GM12878 (cell line): Measurements from ENCODE around the gene BEGAIN.

Experiments used
- BRCA1 ChIP-seq: IDR thresholded peaks from 2 replicates; pipeline ENCODE4 v1.6.1; 2011; ENCODE audit warnings: low read depth, low read length, improper control_type of control experiment
- EP300 ChIP-seq, 2 experiments: fragments of 150-350 bp in 1 of 2; IDR thresholded peaks; 2 replicates each; pipeline ENCODE4 v1.6.1; 2011 to 2012; ENCODE audit warnings: low read depth in 2 of 2, low read length in 2 of 2, borderline replicate concordance in 1 of 2, improper control_type of control experiment in 1 of 2, inconsistent platforms in 1 of 2; ENCODE audit not compliant: control insufficient read depth in 1 of 2
- NBN ChIP-seq: fragments of 450-650 bp; IDR thresholded peaks from 2 replicates; pipeline ENCODE4 v1.6.1; 2016
- NR2C1 ChIP-seq: fragments of 450-650 bp; IDR thresholded peaks from 2 replicates; pipeline ENCODE4 v1.6.1; 2017; ENCODE audit warnings: antibody characterized with exemption, mild to moderate bottlenecking, moderate library complexity
- PAX5 ChIP-seq: IDR thresholded peaks from 2 replicates; pipeline ENCODE4 v1.6.1; 2011; ENCODE audit warnings: low read depth, low read length, borderline replicate concordance
- SREBF2 ChIP-seq: IDR thresholded peaks from 2 replicates; pipeline ENCODE4 v1.6.1; 2012; ENCODE audit warnings: mild to moderate bottlenecking, low read length
- TCF7 ChIP-seq: IDR thresholded peaks from 2 replicates; pipeline ENCODE4 v1.6.1; 2014; ENCODE audit warnings: antibody characterized with exemption, borderline replicate concordance
- ZNF384 ChIP-seq: IDR thresholded peaks from 2 replicates; pipeline ENCODE4 v1.6.1; 2012; ENCODE audit warnings: low read depth, mild to moderate bottlenecking, low read length, improper control_type of control experiment, borderline replicate concordance
- ZZZ3 ChIP-seq: IDR thresholded peaks from 2 replicates; pipeline ENCODE4 v1.6.1; 2011; ENCODE audit warnings: low read depth; ENCODE audit not compliant: control insufficient read depth, insufficient read length
- TF ChIP-seq, protein P1 (sequence below), 3 experiments: IDR thresholded peaks in 2 of 3; conservative IDR thresholded peaks in 1 of 3; 2 replicates each; pipeline ENCODE4 v1.5.1; 2011; ENCODE audit warnings: low read depth in 3 of 3, low read length in 3 of 3, mild to moderate bottlenecking in 3 of 3, control low read depth in 2 of 3, moderate library complexity in 2 of 3, inconsistent platforms in 1 of 3, mixed read lengths in 1 of 3; ENCODE audit not compliant: control insufficient read depth in 2 of 3, insufficient read depth in 1 of 3; ENCODE audit errors: extremely low read depth in 1 of 3
- TF ChIP-seq, protein P2 (sequence below): IDR thresholded peaks from 2 replicates; pipeline ENCODE4 v1.6.1; 2011; ENCODE audit warnings: borderline replicate concordance, low read depth, mild to moderate bottlenecking, moderate library complexity, low read length; ENCODE audit not compliant: insufficient read depth, poor library complexity, severe bottlenecking
- TF ChIP-seq, protein P3 (sequence below): IDR thresholded peaks from 2 replicates; pipeline ENCODE4 v1.6.1; 2011; ENCODE audit warnings: borderline replicate concordance, low read depth, mild to moderate bottlenecking, moderate library complexity, mixed read lengths, low read length; ENCODE audit not compliant: insufficient read depth; ENCODE audit errors: extremely low read length

DNA sequence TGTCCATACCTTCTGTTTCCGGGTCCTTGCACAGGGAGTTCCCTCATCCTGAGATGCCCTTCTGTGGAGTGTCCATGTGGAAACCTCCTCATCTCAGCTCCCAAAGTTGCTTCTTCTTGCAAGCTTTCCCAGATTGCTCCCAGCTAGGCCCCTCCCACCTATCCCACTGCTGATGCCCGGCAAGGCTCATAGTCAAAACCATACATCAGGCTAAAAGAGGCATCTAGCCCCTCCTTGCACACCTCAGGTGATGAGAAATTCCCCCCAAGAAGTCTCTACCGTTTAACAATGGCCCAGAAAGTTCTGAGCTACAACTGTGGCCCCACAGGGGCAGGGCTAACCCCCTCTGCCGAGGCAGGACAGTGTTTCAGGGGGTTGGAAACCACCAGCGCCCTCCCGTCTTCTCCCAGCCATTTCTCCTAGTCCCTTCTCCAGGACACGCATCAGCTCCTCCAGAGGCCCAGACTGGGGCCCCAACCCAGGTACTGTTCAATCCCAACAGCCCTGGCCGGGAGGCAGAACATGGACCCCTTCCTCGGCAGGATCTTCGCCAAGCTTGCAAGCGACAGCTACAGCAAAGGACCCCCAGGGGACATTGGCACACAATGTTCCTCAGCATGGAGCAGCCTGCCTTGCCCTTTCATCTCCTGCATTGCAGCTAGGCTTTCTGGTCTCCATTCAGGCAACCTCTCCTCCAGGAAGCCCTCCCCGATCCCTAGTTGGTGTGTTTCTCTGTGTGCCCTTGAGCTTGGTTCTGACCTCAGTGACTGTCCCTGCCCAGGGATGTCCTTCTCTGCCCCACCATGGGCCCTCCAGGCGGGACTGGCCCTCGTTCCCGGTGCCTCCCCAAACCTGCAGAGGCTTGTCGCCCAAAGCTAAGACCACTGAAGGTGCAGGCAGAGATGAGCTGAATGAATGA lies 4.5 kb upstream of the BEGAIN start:
- TF ChIP-seq BRCA1 (no peak), ZZZ3 (no peak), TCF7 (no peak), PAX5 (no peak), NBN (no peak), ZNF384 (no peak), EP300 (IDR thresholded peaks at IDR 0.05; ENCODE audit: borderline replicate concordance in 1 of 2, control insufficient read depth in 1 of 2, low read depth in 2 of 2, low read length in 2 of 2) (no peak), NR2C1 (no peak), SREBF2 (no peak)
- TF ChIP-seq, protein P1, sequence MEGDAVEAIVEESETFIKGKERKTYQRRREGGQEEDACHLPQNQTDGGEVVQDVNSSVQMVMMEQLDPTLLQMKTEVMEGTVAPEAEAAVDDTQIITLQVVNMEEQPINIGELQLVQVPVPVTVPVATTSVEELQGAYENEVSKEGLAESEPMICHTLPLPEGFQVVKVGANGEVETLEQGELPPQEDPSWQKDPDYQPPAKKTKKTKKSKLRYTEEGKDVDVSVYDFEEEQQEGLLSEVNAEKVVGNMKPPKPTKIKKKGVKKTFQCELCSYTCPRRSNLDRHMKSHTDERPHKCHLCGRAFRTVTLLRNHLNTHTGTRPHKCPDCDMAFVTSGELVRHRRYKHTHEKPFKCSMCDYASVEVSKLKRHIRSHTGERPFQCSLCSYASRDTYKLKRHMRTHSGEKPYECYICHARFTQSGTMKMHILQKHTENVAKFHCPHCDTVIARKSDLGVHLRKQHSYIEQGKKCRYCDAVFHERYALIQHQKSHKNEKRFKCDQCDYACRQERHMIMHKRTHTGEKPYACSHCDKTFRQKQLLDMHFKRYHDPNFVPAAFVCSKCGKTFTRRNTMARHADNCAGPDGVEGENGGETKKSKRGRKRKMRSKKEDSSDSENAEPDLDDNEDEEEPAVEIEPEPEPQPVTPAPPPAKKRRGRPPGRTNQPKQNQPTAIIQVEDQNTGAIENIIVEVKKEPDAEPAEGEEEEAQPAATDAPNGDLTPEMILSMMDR (IDR thresholded peaks at IDR 0.05 in 2 of 3, conservative IDR thresholded peaks at IDR 0.05 in 1 of 3; ENCODE audit: control insufficient read depth in 2 of 3, extremely low read depth in 1 of 3, insufficient read depth in 1 of 3, low read depth in 3 of 3, low read length in 3 of 3), result no peak
- TF ChIP-seq, protein P2, sequence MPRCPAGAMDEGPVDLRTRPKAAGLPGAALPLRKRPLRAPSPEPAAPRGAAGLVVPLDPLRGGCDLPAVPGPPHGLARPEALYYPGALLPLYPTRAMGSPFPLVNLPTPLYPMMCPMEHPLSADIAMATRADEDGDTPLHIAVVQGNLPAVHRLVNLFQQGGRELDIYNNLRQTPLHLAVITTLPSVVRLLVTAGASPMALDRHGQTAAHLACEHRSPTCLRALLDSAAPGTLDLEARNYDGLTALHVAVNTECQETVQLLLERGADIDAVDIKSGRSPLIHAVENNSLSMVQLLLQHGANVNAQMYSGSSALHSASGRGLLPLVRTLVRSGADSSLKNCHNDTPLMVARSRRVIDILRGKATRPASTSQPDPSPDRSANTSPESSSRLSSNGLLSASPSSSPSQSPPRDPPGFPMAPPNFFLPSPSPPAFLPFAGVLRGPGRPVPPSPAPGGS, result no peak
- TF ChIP-seq, protein P3, sequence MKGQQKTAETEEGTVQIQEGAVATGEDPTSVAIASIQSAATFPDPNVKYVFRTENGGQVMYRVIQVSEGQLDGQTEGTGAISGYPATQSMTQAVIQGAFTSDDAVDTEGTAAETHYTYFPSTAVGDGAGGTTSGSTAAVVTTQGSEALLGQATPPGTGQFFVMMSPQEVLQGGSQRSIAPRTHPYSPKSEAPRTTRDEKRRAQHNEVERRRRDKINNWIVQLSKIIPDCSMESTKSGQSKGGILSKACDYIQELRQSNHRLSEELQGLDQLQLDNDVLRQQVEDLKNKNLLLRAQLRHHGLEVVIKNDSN, result no peak
